Fibroblast of the conjunctiva (primary cell): ENCODE results near the gene NPDC1.
A peak's percentile ranks its signal among the peaks of the same experiment; 100 is the strongest.
"Not testable (repeated sequence)": the region's sequence is repeated elsewhere in the genome, so short reads cannot be mapped to it uniquely, and the experiment has no call there.

Source experiments
- DNase-seq: peaks from one replicate; pipeline ENCODE4 v3.0.0-alpha.2; 2010; ENCODE audit warnings: low read depth

NPDC1 gene

GRCh38 chr9:137040568-137040967, 5.4 kb downstream of the NPDC1 start:
- no peak for DNase-seq

GRCh38 chr9:137039611-137040366, 6.2 kb downstream of the NPDC1 start:
- no peak for DNase-seq

- no peak for DNase-seq
Observed at GRCh38 chr9:137038916-137039315, 7.1 kb downstream of the NPDC1 start.

- no peak for DNase-seq
Observed at GRCh38 chr9:137037483-137037882, 8.5 kb downstream of the NPDC1 start.

GRCh38 chr9:137037035-137037434, 8.9 kb downstream of the NPDC1 start:
- no peak for DNase-seq

- no peak for DNase-seq
Observed at GRCh38 chr9:137035937-137036336, 10.0 kb downstream of the NPDC1 start.

GRCh38 chr9:137035507-137035834, 10.5 kb downstream of the NPDC1 start:
- DNase-seq = no peak

GRCh38 chr9:137034709-137035506, 11.1 kb downstream of the NPDC1 start:
- peak; percentile 77 for DNase-seq

GRCh38 chr9:137034039-137034708, 11.8 kb downstream of the NPDC1 start:
- no peak for DNase-seq

GRCh38 chr9:137033481-137033880, 12.5 kb downstream of the NPDC1 start:
- DNase-seq = not testable (repeated sequence)

- DNase-seq = no peak
Observed at GRCh38 chr9:137032858-137033257, 13.1 kb downstream of the NPDC1 start.

- no peak for DNase-seq
Observed at GRCh38 chr9:137031904-137032640, 13.9 kb downstream of the NPDC1 start, which contains the start of gene FUT7. FUT7 (minus strand) TSS chr9:137032088; CDS start chr9:137031991, 97 bp downstream.

- no peak for DNase-seq
Observed at GRCh38 chr9:137030538-137031527, 15.1 kb downstream of the NPDC1 start.

GRCh38 chr9:137030006-137030405, 16.0 kb downstream of the NPDC1 start:
- no peak for DNase-seq

GRCh38 chr9:137029058-137029936, 16.7 kb downstream of the NPDC1 start:
- DNase-seq = no peak

GRCh38 chr9:137028263-137029057, 17.5 kb downstream of the NPDC1 start:
- DNase-seq = no peak

GRCh38 chr9:137027369-137028262, 18.4 kb downstream of the NPDC1 start, which contains the start of gene ABCA2:
ABCA2 (minus strand) TSS chr9:137028237; CDS start chr9:137028140, 97 bp downstream.
- no peak for DNase-seq

GRCh38 chr9:137026828-137027227, 19.1 kb downstream of the NPDC1 start:
- DNase-seq = no peak
